AG04449 (cell line): Measurements from ENCODE around the gene ANKS4B.
"Not testable (repeated sequence)": the region's sequence is repeated elsewhere in the genome, so short reads cannot be mapped to it uniquely, and the experiment has no call there.

Experiments used
- CTCF ChIA-PET: fragments of 350-600 bp; formaldehyde crosslinking; extraction: SDS; loops from one replicate; lab custom pipeline; 2021; ENCODE audit warnings: antibody characterized with exemption; lab: Yijun Ruan, JAX
- POLR2A ChIA-PET: fragments of 400-600, 350-600 bp; formaldehyde crosslinking; extraction: SDS; loops from one replicate; lab custom pipeline; 2020; ENCODE audit warnings: antibody characterized with exemption, inconsistent platforms; lab: Yijun Ruan, JAX
- DNase-seq: peaks from one replicate; pipeline ENCODE4 v3.0.0-alpha.2; 2010; ENCODE audit warnings: low read depth, low spot score
- H3K4me3 ChIP-seq: 2 replicates; pipeline ENCODE4 v1.5.1; 2011; ENCODE audit warnings: low read depth, mild to moderate bottlenecking, control low read depth, low read length
- CTCF ChIP-seq: IDR thresholded peaks from one replicate; pipeline ENCODE4 v1.5.1; 2011; ENCODE audit warnings: mild to moderate bottlenecking, moderate library complexity, low read length, control low read depth, inconsistent platforms; ENCODE audit not compliant: insufficient read depth; ENCODE audit errors: missing control alignments

Gene ANKS4B

GRCh38 chr16:21284414-21284813 is 50.9 kb downstream of the ANKS4B start:
- H3K4me3 ChIP-seq, result no peak overlapping the region; the same call in 1 of the 2 replicates

GRCh38 chr16:21285314-21285713 is 51.8 kb downstream of the ANKS4B start:
- DNase-seq, result no peak
- no peak for TF ChIP-seq CTCF
- H3K4me3 ChIP-seq, result no peak overlapping the region
- POLR2A ChIA-PET, result no interaction called here
- CTCF ChIA-PET, result interaction anchor here (0.8 to 1.1 kb wide), 3 partner anchors 10 to 15 kb away, joined by 4 to 6 read pairs (median 4); no protein-coding TSS in a partner anchor

More at GRCh38 chr16:21284414-21284813, 50.9 kb downstream of the ANKS4B start:
- ChIA-PET CTCF (interaction anchor here (2.3 kb wide), 1 partner anchor 16 kb away, joined by 7 read pairs; no protein-coding TSS in a partner anchor), POLR2A (no interaction called here)
- TF ChIP-seq CTCF, result no peak
- DNase-seq, result no peak

GRCh38 chr16:21289789-21290188 is 56.3 kb downstream of the ANKS4B start:
- POLR2A ChIA-PET, DNase-seq, H3K4me3 ChIP-seq: not testable (repeated sequence)
- CTCF ChIA-PET, result interaction anchor here (1.2 to 3.5 kb wide), 3 partner anchors 10 to 14 kb away, joined by 4 to 10 read pairs (median 5); no protein-coding TSS in a partner anchor

GRCh38 chr16:21300309-21301167 is 67.0 kb downstream of the ANKS4B start:
- peak; percentile 88 for TF ChIP-seq CTCF
- peak; percentile 99 for DNase-seq
- ChIA-PET CTCF (interaction anchor here (0.6 to 4.1 kb wide), 34 partner anchors 9 to 527 kb away, joined by 3 to 87 read pairs (median 4); partner anchors contain the start of genes ERI2, LDAF1 and REXO5), POLR2A (interaction anchor here (0.6 to 1.6 kb wide), 6 partner anchors 112 to 560 kb away, joined by 3 to 9 read pairs (median 4); no protein-coding TSS in a partner anchor)
- peak overlapping the region; percentile 80 for H3K4me3 ChIP-seq

- TF ChIP-seq CTCF, result peak; percentile 61
- POLR2A ChIA-PET, result interaction anchor here (0.6 to 1.6 kb wide), 6 partner anchors 113 to 561 kb away, joined by 3 to 9 read pairs (median 4); no protein-coding TSS in a partner anchor
- peak overlapping the region; percentile 80 for H3K4me3 ChIP-seq
- DNase-seq, result no peak
- CTCF ChIA-PET, result interaction anchor here (0.6 to 4.1 kb wide), 35 partner anchors 9 to 528 kb away, joined by 3 to 87 read pairs (median 4); partner anchors contain the start of genes ERI2, LDAF1 and REXO5
These were observed 67.8 kb downstream of the ANKS4B start for GRCh38 chr16:21301168-21301894.

GRCh38 chr16:21301895-21302291 is 68.4 kb downstream of the ANKS4B start:
- ChIA-PET POLR2A (interaction anchor here (0.9 to 1.6 kb wide), 2 partner anchors 145 to 561 kb away, joined by 4 to 8 read pairs; no protein-coding TSS in a partner anchor), CTCF (interaction anchor here (1.1 to 4.1 kb wide), 14 partner anchors 11 to 502 kb away, joined by 3 to 87 read pairs (median 8); partner anchors contain the start of gene LDAF1)
- peak overlapping the region; percentile 80 for H3K4me3 ChIP-seq
- TF ChIP-seq CTCF, result no peak
- no peak for DNase-seq
